ENCODE measurements around the gene ACADS.

The ACADS gene

DNA sequence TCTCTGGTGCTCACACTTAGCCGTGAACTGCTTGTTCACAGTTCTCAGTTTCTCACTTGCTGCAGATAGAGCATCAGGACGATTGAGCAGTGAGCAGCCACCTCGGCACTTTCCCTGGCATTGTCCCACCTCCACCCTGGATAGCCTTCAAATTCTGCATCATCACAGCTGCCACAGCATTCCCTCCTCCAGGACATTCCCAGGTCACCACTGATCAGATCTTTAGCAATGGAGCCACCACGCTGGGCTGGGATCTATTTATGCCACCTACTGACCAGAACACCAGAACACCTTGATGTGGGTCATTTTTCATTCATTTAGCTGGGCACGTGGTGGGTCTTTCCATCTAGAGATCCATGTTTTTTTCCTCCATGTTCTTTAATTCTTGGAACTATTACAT, 23.6 kb downstream of the ACADS start:
- H3K9me3 ChIP-seq (ENCODE audit: low read depth, low read length), result no peaks in the 10 kb centered on the region
- TF ChIP-seq EZH2 (IDR thresholded peaks at IDR 0.05), result no peak
- TF ChIP-seq POLR2AphosphoS5 (IDR thresholded peaks at IDR 0.05; ENCODE audit: borderline replicate concordance, low read depth, low read length), result no peak
- no peak for TF ChIP-seq FOXP2 (optimal IDR thresholded peaks at IDR 0.05; ENCODE audit: control extremely low read depth, extremely low read length, insufficient read depth)

DNA sequence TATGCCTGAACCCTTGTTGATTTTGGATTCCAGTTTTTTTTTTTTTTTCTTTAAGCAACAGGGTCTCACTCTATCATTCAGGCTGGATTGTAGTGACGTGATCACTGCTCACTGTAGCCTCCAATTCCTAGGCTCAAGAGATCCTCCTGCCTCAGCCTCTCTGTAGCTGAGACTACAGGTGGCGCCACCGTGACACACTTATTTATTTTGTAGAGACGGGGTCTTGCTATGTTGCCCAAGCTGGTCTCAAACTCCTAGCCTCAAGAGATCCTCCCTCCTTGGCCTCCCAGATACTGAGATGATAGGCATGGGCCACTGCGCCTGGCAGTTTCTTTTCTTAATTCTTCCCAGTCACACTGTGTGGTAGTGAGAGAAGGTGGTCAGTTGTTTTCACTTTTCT, 25.2 kb downstream of the ACADS start:
- Histone ChIP-seq H3K4me3 (no peak overlapping the region), H3K27ac (no peak overlapping the region), H3K36me3 (ENCODE audit: insufficient read depth, low read length) (no peaks in the 10 kb centered on the region), H3K9ac (ENCODE audit: insufficient read length) (no peak overlapping the region), H3K9me3 (ENCODE audit: low read depth, low read length) (no peaks in the 10 kb centered on the region)
- TF ChIP-seq EZH2 (IDR thresholded peaks at IDR 0.05) (no peak), FOXP2 (optimal IDR thresholded peaks at IDR 0.05; ENCODE audit: control extremely low read depth, extremely low read length, insufficient read depth) (no peak), POLR2AphosphoS5 (IDR thresholded peaks at IDR 0.05; ENCODE audit: borderline replicate concordance, low read depth, low read length) (no peak)
- no peak for DNase-seq (ENCODE audit: low read depth, low spot score)

More for the DNA sequence above, 23.6 kb downstream of the ACADS start:
- no peak for DNase-seq (ENCODE audit: low read depth, low spot score)
- Histone ChIP-seq H3K27ac (no peak overlapping the region), H3K4me3 (no peak overlapping the region), H3K9ac (ENCODE audit: insufficient read length) (no peak overlapping the region), H3K36me3 (ENCODE audit: insufficient read depth, low read length) (no peaks in the 10 kb centered on the region)

DNA sequence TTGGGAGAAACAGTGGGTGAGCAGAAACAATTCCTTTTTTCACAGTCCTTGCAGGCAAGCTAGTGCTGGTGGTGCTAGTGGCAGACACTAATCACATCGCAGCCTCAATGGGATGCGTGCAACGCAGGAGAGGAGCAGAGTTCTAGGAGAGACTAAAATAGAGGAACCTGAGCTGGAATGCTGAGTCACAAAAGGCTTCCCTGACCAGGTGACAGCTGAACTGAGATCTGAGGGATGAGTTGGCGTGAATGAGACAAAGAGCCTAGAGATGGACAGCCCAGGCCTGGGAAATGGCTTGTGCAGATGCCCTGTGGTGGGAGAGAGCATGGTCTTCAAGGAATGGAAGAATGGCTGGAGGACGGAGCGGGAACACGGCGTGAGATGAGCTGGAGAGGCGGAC, 25.8 kb downstream of the ACADS start:
- H3K4me3 ChIP-seq, result no peak overlapping the region
- H3K27ac ChIP-seq, result no peak overlapping the region
- no peaks in the 10 kb centered on the region for H3K9me3 ChIP-seq (ENCODE audit: low read depth, low read length)
- no peak overlapping the region for H3K9ac ChIP-seq (ENCODE audit: insufficient read length)
- DNase-seq (ENCODE audit: low read depth, low spot score), result no peak
- H3K36me3 ChIP-seq (ENCODE audit: insufficient read depth, low read length), result no peaks in the 10 kb centered on the region
- TF ChIP-seq POLR2AphosphoS5 (IDR thresholded peaks at IDR 0.05; ENCODE audit: borderline replicate concordance, low read depth, low read length), result no peak
- TF ChIP-seq FOXP2 (optimal IDR thresholded peaks at IDR 0.05; ENCODE audit: control extremely low read depth, extremely low read length, insufficient read depth), result no peak
- TF ChIP-seq EZH2 (IDR thresholded peaks at IDR 0.05), result no peak

GRCh38 chr12:120754792-120755191, 29.2 kb downstream of the ACADS start:
- H3K9me3 ChIP-seq (ENCODE audit: low read depth, low read length), result no peaks in the 10 kb centered on the region
- no peak overlapping the region for H3K4me3 ChIP-seq
- no peak for DNase-seq (ENCODE audit: low read depth, low spot score)
- TF ChIP-seq EZH2 (IDR thresholded peaks at IDR 0.05) (no peak), FOXP2 (optimal IDR thresholded peaks at IDR 0.05; ENCODE audit: control extremely low read depth, extremely low read length, insufficient read depth) (no peak), POLR2AphosphoS5 (IDR thresholded peaks at IDR 0.05; ENCODE audit: borderline replicate concordance, low read depth, low read length) (no peak)
- H3K9ac ChIP-seq (ENCODE audit: insufficient read length), result no peak overlapping the region
- no peaks in the 10 kb centered on the region for H3K36me3 ChIP-seq (ENCODE audit: insufficient read depth, low read length)
- no peak overlapping the region for H3K27ac ChIP-seq

DNA sequence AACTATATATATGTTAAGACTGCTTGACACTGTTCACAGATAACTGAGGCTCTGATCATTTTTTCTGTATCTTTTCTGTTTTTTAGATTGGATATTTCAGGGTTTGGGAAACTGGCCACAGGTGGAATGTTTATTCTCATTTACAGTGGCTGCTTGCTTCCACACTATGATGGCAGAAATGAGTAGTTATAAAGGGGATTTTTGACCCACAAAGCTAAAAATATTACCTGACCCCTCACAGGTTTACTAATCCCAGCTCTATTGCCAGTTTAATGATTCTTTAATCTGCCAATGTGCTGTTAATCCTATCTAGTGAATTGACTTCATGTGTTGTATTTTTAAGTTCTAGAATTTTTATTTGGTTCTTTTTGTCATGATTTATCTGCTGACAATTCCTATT, 29.6 kb downstream of the ACADS start:
- H3K27ac ChIP-seq, result no peak overlapping the region
- no peak for DNase-seq (ENCODE audit: low read depth, low spot score)
- no peaks in the 10 kb centered on the region for H3K9me3 ChIP-seq (ENCODE audit: low read depth, low read length)
- TF ChIP-seq FOXP2 (optimal IDR thresholded peaks at IDR 0.05; ENCODE audit: control extremely low read depth, extremely low read length, insufficient read depth), result no peak
- TF ChIP-seq EZH2 (IDR thresholded peaks at IDR 0.05), result no peak
- TF ChIP-seq POLR2AphosphoS5 (IDR thresholded peaks at IDR 0.05; ENCODE audit: borderline replicate concordance, low read depth, low read length), result no peak
- no peaks in the 10 kb centered on the region for H3K36me3 ChIP-seq (ENCODE audit: insufficient read depth, low read length)
- H3K9ac ChIP-seq (ENCODE audit: insufficient read length), result no peak overlapping the region
- no peak overlapping the region for H3K4me3 ChIP-seq

DNA sequence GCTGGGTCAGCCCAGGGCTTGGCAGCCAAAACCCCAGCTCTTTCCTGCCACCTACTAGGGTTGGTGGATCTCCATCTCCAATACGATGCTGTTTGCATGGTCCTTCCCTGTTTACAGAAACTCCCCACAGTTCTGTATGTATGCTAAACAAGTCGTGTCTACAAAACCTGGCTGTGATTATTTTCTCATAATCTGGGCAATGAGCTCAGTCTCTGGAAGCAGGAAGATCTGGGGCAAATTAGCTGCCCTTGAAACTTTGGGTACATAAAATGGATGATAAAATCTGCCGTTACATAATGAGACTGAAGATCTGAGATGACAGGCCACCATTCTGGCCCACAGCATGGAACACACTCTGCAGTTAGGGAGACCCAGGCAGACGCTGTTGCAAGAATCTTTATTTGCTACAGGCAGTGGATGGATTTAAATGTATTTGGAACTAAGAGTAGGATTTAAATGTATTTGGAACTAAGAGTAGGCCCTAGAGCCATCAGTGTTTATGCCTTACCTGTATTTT, 31.7 kb downstream of the ACADS start:
- DNase-seq (ENCODE audit: low read depth, low spot score), result no peak
- no peak for TF ChIP-seq POLR2AphosphoS5 (IDR thresholded peaks at IDR 0.05; ENCODE audit: borderline replicate concordance, low read depth, low read length)
- TF ChIP-seq FOXP2 (optimal IDR thresholded peaks at IDR 0.05; ENCODE audit: control extremely low read depth, extremely low read length, insufficient read depth), result no peak
- no peak for TF ChIP-seq EZH2 (IDR thresholded peaks at IDR 0.05)
- H3K9me3 ChIP-seq (ENCODE audit: low read depth, low read length), result no peaks in the 10 kb centered on the region
- no peak overlapping the region for H3K9ac ChIP-seq (ENCODE audit: insufficient read length)
- peaks cover 8% of the 10 kb centered on the region; the same call in 1 of the 2 replicates for H3K36me3 ChIP-seq (ENCODE audit: insufficient read depth, low read length)
- no peak overlapping the region for H3K4me3 ChIP-seq
- no peak overlapping the region for H3K27ac ChIP-seq

GRCh38 chr12:120757949-120758348, 32.3 kb downstream of the ACADS start:
- H3K9me3 ChIP-seq (ENCODE audit: low read depth, low read length), result no peaks in the 10 kb centered on the region
- H3K4me3 ChIP-seq, result no peak overlapping the region
- H3K9ac ChIP-seq (ENCODE audit: insufficient read length), result no peak overlapping the region
- TF ChIP-seq POLR2AphosphoS5 (IDR thresholded peaks at IDR 0.05; ENCODE audit: borderline replicate concordance, low read depth, low read length) (no peak), FOXP2 (optimal IDR thresholded peaks at IDR 0.05; ENCODE audit: control extremely low read depth, extremely low read length, insufficient read depth) (no peak), EZH2 (IDR thresholded peaks at IDR 0.05) (no peak)
- H3K36me3 ChIP-seq (ENCODE audit: insufficient read depth, low read length), result peaks cover 8% of the 10 kb centered on the region; the same call in 1 of the 2 replicates
- DNase-seq (ENCODE audit: low read depth, low spot score), result no peak
- no peak overlapping the region for H3K27ac ChIP-seq

DNA sequence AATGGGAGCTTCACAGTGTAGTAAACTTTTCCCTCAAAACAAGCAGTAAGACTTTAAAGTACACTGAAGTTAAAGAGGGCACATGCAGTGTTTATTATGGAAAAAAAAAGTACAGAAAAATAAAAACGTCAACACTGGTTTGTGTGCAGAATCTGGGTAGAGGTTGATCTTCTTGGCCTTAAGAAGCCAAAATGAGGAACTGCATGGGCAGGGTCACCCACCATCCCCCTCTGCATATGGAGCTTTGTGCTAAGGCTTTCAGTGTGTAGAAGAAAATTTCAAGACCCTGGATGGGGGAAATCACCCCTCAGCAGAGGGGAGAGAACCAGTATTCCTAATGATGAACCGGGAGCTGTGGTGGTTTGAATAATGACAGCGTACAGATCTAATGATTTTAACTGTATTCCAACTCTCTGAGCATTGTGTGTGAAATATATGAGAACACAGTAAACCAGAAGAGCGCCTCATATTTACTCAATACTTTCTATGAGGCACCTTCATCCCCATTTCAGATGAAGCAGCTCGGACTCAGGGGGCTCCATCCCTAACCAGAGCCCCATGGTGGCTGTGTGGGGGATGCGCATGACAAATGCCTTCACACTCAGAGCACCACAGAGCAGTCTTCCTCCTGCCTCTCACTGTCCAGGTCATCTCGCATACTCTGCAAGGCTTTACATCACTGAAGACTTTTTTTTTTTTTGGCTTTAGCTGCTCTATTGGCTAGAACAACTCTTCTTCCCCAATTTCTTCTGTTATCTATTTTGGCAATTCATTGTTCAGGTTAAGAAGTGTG, 33.4 kb downstream of the ACADS start:
- Histone ChIP-seq H3K4me3 (no peak overlapping the region), H3K9ac (ENCODE audit: insufficient read length) (no peak overlapping the region), H3K9me3 (ENCODE audit: low read depth, low read length) (no peaks in the 10 kb centered on the region), H3K36me3 (ENCODE audit: insufficient read depth, low read length) (peaks cover 14% of the 10 kb centered on the region; the same call in 1 of the 2 replicates), H3K27ac (no peak overlapping the region)
- TF ChIP-seq FOXP2 (optimal IDR thresholded peaks at IDR 0.05; ENCODE audit: control extremely low read depth, extremely low read length, insufficient read depth) (no peak), EZH2 (IDR thresholded peaks at IDR 0.05) (no peak), POLR2AphosphoS5 (IDR thresholded peaks at IDR 0.05; ENCODE audit: borderline replicate concordance, low read depth, low read length) (no peak)
- DNase-seq (ENCODE audit: low read depth, low spot score), result no peak

Data from SK-N-MC (cell line).